A673 (cell line): Measurements from ENCODE around the gene ZDHHC13. TPM values are rescaled to one million over a fixed set of nuclear protein-coding genes. Genes with fewer than 3 reads are reported as not detected.

ENCODE experiments used
- BruUV-seq: library from RNA; stranded (reverse); fragments of 400-500 nt; replicated peaks from 2 replicates; lab custom pipeline; 2021; lab: Mats Ljungman, UMichigan
- CTCF ChIA-PET: fragments of 300-600 bp; sonication (Branson Sonifier 250); formaldehyde crosslinking; loops from one replicate; lab custom pipeline; 2022; ENCODE audit warnings: antibody characterized with exemption; lab: Charles Lee
- POLR2A ChIA-PET: fragments of 300-600 bp; sonication (Branson Sonifier 250); formaldehyde crosslinking; loops from one replicate; lab custom pipeline; 2022; ENCODE audit warnings: antibody characterized with exemption; ENCODE audit not compliant: low non-redundant PET; lab: Charles Lee
- DNase-seq: peaks from one replicate; pipeline ENCODE4 v3.0.0-alpha.2; 2015; ENCODE audit warnings: low spot score
- H3K27ac ChIP-seq: fragments of 200-600 bp; sonication (generic); 2 replicates; pipeline ENCODE4 v1.5.1; 2016; ENCODE audit warnings: mixed run types, low read depth, mild to moderate bottlenecking, mixed read lengths, antibody characterized with exemption, low read length; ENCODE audit not compliant: poor library complexity, severe bottlenecking
- H3K27me3 ChIP-seq: fragments of 200-600 bp; sonication (generic); replicated peaks from 2 replicates; pipeline ENCODE4 v1.6.1; 2017; ENCODE audit warnings: mixed run types, low read depth, mild to moderate bottlenecking, mixed read lengths, antibody characterized with exemption, low read length; ENCODE audit not compliant: insufficient read depth, poor library complexity
- H3K36me3 ChIP-seq: fragments of 200-600 bp; sonication (generic); 2 replicates; pipeline ENCODE4 v1.6.1; 2016; ENCODE audit warnings: mixed run types, mild to moderate bottlenecking, mixed read lengths, antibody characterized with exemption, low read length; ENCODE audit not compliant: insufficient read depth, poor library complexity, severe bottlenecking
- H3K4me1 ChIP-seq: fragments of 200-600 bp; sonication (generic); 2 replicates; pipeline ENCODE4 v1.6.1; 2017; ENCODE audit warnings: mixed run types, mild to moderate bottlenecking, mixed read lengths, antibody characterized with exemption, low read length; ENCODE audit not compliant: insufficient read depth, poor library complexity, severe bottlenecking
- H3K4me3 ChIP-seq: fragments of 200-600 bp; sonication (generic); 2 replicates; pipeline ENCODE4 v1.5.1; 2016; ENCODE audit warnings: low read depth, mixed run types, mild to moderate bottlenecking, mixed read lengths, low read length; ENCODE audit not compliant: poor library complexity, severe bottlenecking
- H3K9me3 ChIP-seq: fragments of 200-600 bp; sonication (generic); 2 replicates; pipeline ENCODE4 v1.6.1; 2016; ENCODE audit warnings: mixed run types, low read depth, mild to moderate bottlenecking, mixed read lengths, antibody characterized with exemption, low read length; ENCODE audit not compliant: poor library complexity, severe bottlenecking
- EZH2 ChIP-seq: fragments of 200-600 bp; sonication (generic); IDR thresholded peaks from 2 replicates; pipeline ENCODE4 v1.6.1; 2017; ENCODE audit warnings: borderline replicate concordance, low read depth, mild to moderate bottlenecking, mixed read lengths, antibody characterized with exemption, low read length; ENCODE audit not compliant: poor library complexity, severe bottlenecking
- intact Hi-C: fragments of 100-400 bp; cut with micrococcal nuclease; formaldehyde crosslinking; loops from one replicate; pipeline ENCODE4 v1.10.0; 2022; ENCODE audit not compliant: unreplicated experiment
- total RNA-seq: library from RNA; stranded (reverse); gene quantifications from 2 replicates; pipeline ENCODE4 v1.2.3, GENCODE V29; 2021
- TF ChIP-seq, protein P1 (sequence below): fragments of 300-800, 200-600 bp; sonication (generic); conservative IDR thresholded peaks from 2 replicates; pipeline ENCODE4 v1.5.1; 2017; ENCODE audit warnings: low read depth, mild to moderate bottlenecking, antibody characterized with exemption, low read length, moderate library complexity, mixed read lengths

ZDHHC13 gene
- total RNA-seq, 1 experiment from 2014 or later = 10.3 TPM

DNA sequence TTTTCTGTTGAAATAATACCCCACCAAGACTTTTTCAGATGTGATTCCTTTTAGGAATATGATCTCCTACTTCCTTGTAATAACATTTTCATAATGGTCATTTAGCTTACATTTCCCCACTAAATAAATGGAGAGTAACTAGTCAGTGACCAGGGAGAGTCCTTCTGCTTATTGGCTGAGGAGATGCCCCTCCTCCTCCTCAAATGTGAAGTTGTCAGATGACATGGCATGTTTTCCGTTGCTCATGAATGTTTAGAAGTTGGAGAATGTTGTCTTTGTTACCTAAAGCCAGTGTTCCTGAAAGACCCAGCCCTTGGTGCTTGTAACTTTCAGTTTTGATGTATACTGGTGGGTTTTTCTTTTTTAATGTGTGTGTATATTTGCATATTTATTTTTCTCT lies 46.6 kb downstream of the ZDHHC13 start:
- POLR2A ChIA-PET = interaction anchor here (0.6 kb wide), 1 partner anchor 172 kb away, joined by 3 read pairs; no protein-coding TSS in a partner anchor
- Histone ChIP-seq H3K27me3 (no peaks in the 10 kb centered on the region), H3K4me1 (no peaks in the 10 kb centered on the region), H3K4me3 (no peak overlapping the region), H3K27ac (no peak overlapping the region), H3K36me3 (no peaks in the 10 kb centered on the region), H3K9me3 (no peaks in the 10 kb centered on the region)
- no TSS peak for BruUV-seq
- TF ChIP-seq, protein P1, sequence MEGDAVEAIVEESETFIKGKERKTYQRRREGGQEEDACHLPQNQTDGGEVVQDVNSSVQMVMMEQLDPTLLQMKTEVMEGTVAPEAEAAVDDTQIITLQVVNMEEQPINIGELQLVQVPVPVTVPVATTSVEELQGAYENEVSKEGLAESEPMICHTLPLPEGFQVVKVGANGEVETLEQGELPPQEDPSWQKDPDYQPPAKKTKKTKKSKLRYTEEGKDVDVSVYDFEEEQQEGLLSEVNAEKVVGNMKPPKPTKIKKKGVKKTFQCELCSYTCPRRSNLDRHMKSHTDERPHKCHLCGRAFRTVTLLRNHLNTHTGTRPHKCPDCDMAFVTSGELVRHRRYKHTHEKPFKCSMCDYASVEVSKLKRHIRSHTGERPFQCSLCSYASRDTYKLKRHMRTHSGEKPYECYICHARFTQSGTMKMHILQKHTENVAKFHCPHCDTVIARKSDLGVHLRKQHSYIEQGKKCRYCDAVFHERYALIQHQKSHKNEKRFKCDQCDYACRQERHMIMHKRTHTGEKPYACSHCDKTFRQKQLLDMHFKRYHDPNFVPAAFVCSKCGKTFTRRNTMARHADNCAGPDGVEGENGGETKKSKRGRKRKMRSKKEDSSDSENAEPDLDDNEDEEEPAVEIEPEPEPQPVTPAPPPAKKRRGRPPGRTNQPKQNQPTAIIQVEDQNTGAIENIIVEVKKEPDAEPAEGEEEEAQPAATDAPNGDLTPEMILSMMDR = no peak
- TF ChIP-seq EZH2 = no peak
- intact Hi-C loops = no loop called here
- no peak for DNase-seq
- CTCF ChIA-PET = no interaction called here

DNA sequence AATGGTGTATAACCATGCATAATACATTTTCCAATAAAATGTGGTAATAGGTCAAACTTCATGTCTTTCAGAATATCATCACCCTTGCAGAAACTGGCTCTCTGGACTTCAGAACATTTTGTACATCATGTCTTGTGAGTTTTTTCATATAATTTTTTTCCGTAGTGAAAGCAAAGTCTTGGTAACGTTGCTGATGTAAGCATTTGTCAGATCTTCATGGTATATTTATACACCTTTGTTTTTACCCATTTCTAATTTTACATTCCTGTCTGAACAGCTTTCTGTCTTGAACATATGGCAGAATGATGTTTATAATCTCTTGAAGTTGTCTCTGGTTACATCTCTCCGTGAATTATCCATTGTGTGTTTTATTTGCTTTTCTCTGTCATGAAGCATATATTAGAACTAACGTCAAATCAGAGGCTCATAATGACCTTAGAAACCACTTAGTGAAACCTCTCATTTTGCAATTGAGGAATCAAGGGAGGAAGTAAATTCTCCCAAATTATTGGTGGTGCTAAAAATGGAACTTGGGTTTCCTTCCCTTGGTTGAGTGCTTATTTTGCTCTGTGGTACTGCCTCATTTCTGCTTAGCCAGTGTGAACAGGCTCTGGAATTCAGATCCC lies 47.4 kb downstream of the ZDHHC13 start:
- H3K27me3 ChIP-seq = no peaks in the 10 kb centered on the region
- BruUV-seq = no TSS peak
- TF ChIP-seq EZH2 = no peak
- TF ChIP-seq, protein P1 = no peak
- no peak overlapping the region for H3K27ac ChIP-seq
- H3K36me3 ChIP-seq = no peaks in the 10 kb centered on the region
- H3K4me3 ChIP-seq = no peak overlapping the region
- POLR2A ChIA-PET = interaction anchor here (0.6 kb wide), 1 partner anchor 172 kb away, joined by 3 read pairs; no protein-coding TSS in a partner anchor
- no peak for DNase-seq
- CTCF ChIA-PET = no interaction called here
- H3K9me3 ChIP-seq = no peaks in the 10 kb centered on the region
- intact Hi-C loops = no loop called here
- H3K4me1 ChIP-seq = no peaks in the 10 kb centered on the region

GRCh38 chr11:19164881-19165280 lies 47.9 kb downstream of the ZDHHC13 start:
- no TSS peak for BruUV-seq
- DNase-seq = no peak
- no peaks in the 10 kb centered on the region for H3K4me1 ChIP-seq
- TF ChIP-seq, protein P1 = no peak
- no peak for TF ChIP-seq EZH2
- H3K27me3 ChIP-seq = no peaks in the 10 kb centered on the region
- no peak overlapping the region for H3K27ac ChIP-seq
- H3K36me3 ChIP-seq = no peaks in the 10 kb centered on the region
- H3K9me3 ChIP-seq = no peaks in the 10 kb centered on the region
- intact Hi-C loops = no loop called here
- POLR2A ChIA-PET = no interaction called here
- CTCF ChIA-PET = no interaction called here
- H3K4me3 ChIP-seq = no peak overlapping the region
